SK-N-MC (cell line): ENCODE measurements around the gene SFI1.

Source experiments
- EZH2 ChIP-seq: fragments of 200-600 bp; sonication (generic); IDR thresholded peaks from one replicate; pipeline ENCODE4 v1.6.1; 2017; ENCODE audit warnings: antibody characterized with exemption
- POLR2AphosphoS5 ChIP-seq: IDR thresholded peaks from 2 replicates; pipeline ENCODE4 v1.6.1; 2012; ENCODE audit warnings: mild to moderate bottlenecking, low read depth, low read length, borderline replicate concordance

- TF ChIP-seq EZH2 (no peak), POLR2AphosphoS5 (no peak)
Measured at GRCh38 chr22:31635638-31636306, 139.4 kb downstream of the SFI1 start.
